ENCODE measurements around the gene CDC20.
A peak's percentile ranks its signal among the peaks of the same experiment; 100 is the strongest.

CDC20 gene

GRCh38 chr1:43383449-43383848, 24.7 kb downstream of the CDC20 start:
- POLR2A ChIA-PET = interaction anchor here (2.8 kb wide), 1 partner anchor 25 kb away, joined by 12 read pairs; the partner anchor contains the start of gene CDC20
- TF ChIP-seq ARNT (IDR thresholded peaks at IDR 0.05) (no peak), CTBP1 (IDR thresholded peaks at IDR 0.05; ENCODE audit: borderline replicate concordance) (no peak), PKNOX1 (IDR thresholded peaks at IDR 0.05) (no peak), ZNF384 (IDR thresholded peaks at IDR 0.05) (no peak), NFRKB (IDR thresholded peaks at IDR 0.05) (no peak), TARDBP (IDR thresholded peaks at IDR 0.05) (no peak), FOXA1 (IDR thresholded peaks at IDR 0.05) (no peak), BHLHE40 (IDR thresholded peaks at IDR 0.05; ENCODE audit: borderline replicate concordance) (no peak), FOXK2 (IDR thresholded peaks at IDR 0.05) (no peak), ELF4 (IDR thresholded peaks at IDR 0.05) (no peak), HDGF (IDR thresholded peaks at IDR 0.05; ENCODE audit: borderline replicate concordance) (no peak), SUZ12 (IDR thresholded peaks at IDR 0.05) (no peak), LEF1 (IDR thresholded peaks at IDR 0.05; ENCODE audit: borderline replicate concordance) (no peak), FOXM1 (IDR thresholded peaks at IDR 0.05; ENCODE audit: borderline replicate concordance) (no peak), SP1 (IDR thresholded peaks at IDR 0.05) (no peak), L3MBTL2 (conservative IDR thresholded peaks at IDR 0.05) (no peak)
- CTCF ChIA-PET = interaction anchor here (0.6 kb wide), 1 partner anchor 480 kb away, joined by 3 read pairs; no protein-coding TSS in a partner anchor
- no peak for DNase-seq (ENCODE audit: extremely low spot score)

- DNase-seq (ENCODE audit: extremely low spot score) = no peak
- no peak for TF ChIP-seq FOXM1 (IDR thresholded peaks at IDR 0.05; ENCODE audit: borderline replicate concordance)
- TF ChIP-seq FOXA1 (IDR thresholded peaks at IDR 0.05) = no peak
- no peak for TF ChIP-seq ZNF384 (IDR thresholded peaks at IDR 0.05)
- TF ChIP-seq L3MBTL2 (conservative IDR thresholded peaks at IDR 0.05) = no peak
- TF ChIP-seq NFRKB (IDR thresholded peaks at IDR 0.05) = no peak
- no peak for TF ChIP-seq ELF4 (IDR thresholded peaks at IDR 0.05)
- TF ChIP-seq HDGF (IDR thresholded peaks at IDR 0.05; ENCODE audit: borderline replicate concordance) = no peak
- no peak for TF ChIP-seq SUZ12 (IDR thresholded peaks at IDR 0.05)
- no peak for TF ChIP-seq FOXK2 (IDR thresholded peaks at IDR 0.05)
- TF ChIP-seq SP1 (IDR thresholded peaks at IDR 0.05) = no peak
- no peak for TF ChIP-seq LEF1 (IDR thresholded peaks at IDR 0.05; ENCODE audit: borderline replicate concordance)
- TF ChIP-seq PKNOX1 (IDR thresholded peaks at IDR 0.05) = no peak
- TF ChIP-seq TARDBP (IDR thresholded peaks at IDR 0.05) = no peak
- TF ChIP-seq CTBP1 (IDR thresholded peaks at IDR 0.05; ENCODE audit: borderline replicate concordance) = no peak
- POLR2A ChIA-PET = no interaction called here
- CTCF ChIA-PET = no interaction called here
Observed at GRCh38 chr1:43386676-43387075, 27.9 kb downstream of the CDC20 start.

- ChIA-PET CTCF (no interaction called here), POLR2A (interaction anchor here (0.7 to 4.2 kb wide), 4 partner anchors 9 to 150 kb away, joined by 3 to 25 read pairs (median 3); partner anchors contain the start of gene CDC20)
- no peak for DNase-seq (ENCODE audit: extremely low spot score)
- TF ChIP-seq HDGF (IDR thresholded peaks at IDR 0.05; ENCODE audit: borderline replicate concordance) (no peak), NFRKB (IDR thresholded peaks at IDR 0.05) (no peak), ZNF384 (IDR thresholded peaks at IDR 0.05) (no peak), FOXK2 (IDR thresholded peaks at IDR 0.05) (no peak), BHLHE40 (IDR thresholded peaks at IDR 0.05; ENCODE audit: borderline replicate concordance) (no peak)
Observed at GRCh38 chr1:43387976-43388599, 29.3 kb downstream of the CDC20 start.

GRCh38 chr1:43388613-43389012, 29.8 kb downstream of the CDC20 start:
- ChIA-PET POLR2A (interaction anchor here (0.7 to 4.2 kb wide), 7 partner anchors 9 to 151 kb away, joined by 3 to 25 read pairs (median 3); partner anchors contain the start of gene CDC20), CTCF (interaction anchor here (0.8 kb wide), 1 partner anchor 13 kb away, joined by 3 read pairs; no protein-coding TSS in a partner anchor)
- no peak for DNase-seq (ENCODE audit: extremely low spot score)
- TF ChIP-seq SUZ12 (IDR thresholded peaks at IDR 0.05) (no peak), L3MBTL2 (conservative IDR thresholded peaks at IDR 0.05) (no peak), SP1 (IDR thresholded peaks at IDR 0.05) (no peak), CTBP1 (IDR thresholded peaks at IDR 0.05; ENCODE audit: borderline replicate concordance) (no peak), BHLHE40 (IDR thresholded peaks at IDR 0.05; ENCODE audit: borderline replicate concordance) (no peak), ZNF384 (IDR thresholded peaks at IDR 0.05) (no peak), FOXK2 (IDR thresholded peaks at IDR 0.05) (no peak), FOXM1 (IDR thresholded peaks at IDR 0.05; ENCODE audit: borderline replicate concordance) (no peak)

GRCh38 chr1:43389326-43390313, 30.8 kb downstream of the CDC20 start, which contains the start of the genes MED8 and SZT2:
TSS of gene MED8 (minus strand) at chr1:43389800. CDS start at chr1:43389764, 36 bp downstream.
TSS of gene SZT2 (plus strand) at chr1:43389899. CDS start at chr1:43389969, 70 bp downstream.
- ChIA-PET CTCF (interaction anchor here (0.8 kb wide), 1 partner anchor 14 kb away, joined by 3 read pairs; no protein-coding TSS in a partner anchor), POLR2A (interaction anchor here (0.6 to 4.2 kb wide), 18 partner anchors 10 to 151 kb away, joined by 3 to 25 read pairs (median 3); partner anchors contain the start of genes CDC20 and ELOVL1)
- peak; percentile 94 for DNase-seq (ENCODE audit: extremely low spot score)
- peak; percentile 76 for TF ChIP-seq L3MBTL2 (conservative IDR thresholded peaks at IDR 0.05)
- TF ChIP-seq PKNOX1 (IDR thresholded peaks at IDR 0.05) = peak; percentile 92
- peak; percentile 87 for TF ChIP-seq ELF4 (IDR thresholded peaks at IDR 0.05)
- TF ChIP-seq TARDBP (IDR thresholded peaks at IDR 0.05) = no peak
